HG02759 (cell line): ENCODE results near the gene PPFIA1.
"Not testable (repeated sequence)": the region's sequence is repeated elsewhere in the genome, so short reads cannot be mapped to it uniquely, and the experiment has no call there.

ENCODE experiments used
- ATAC-seq: cut with Tn5 transposase; IDR thresholded peaks from one replicate; pipeline ENCODE4 v1.9.1; 2021; ENCODE audit warnings: mild to moderate bottlenecking, moderate library complexity; ENCODE audit not compliant: unreplicated experiment

Gene PPFIA1

GRCh38 chr11:70319396-70320076, 49.0 kb downstream of the PPFIA1 start:
- ATAC-seq = no peak

DNA sequence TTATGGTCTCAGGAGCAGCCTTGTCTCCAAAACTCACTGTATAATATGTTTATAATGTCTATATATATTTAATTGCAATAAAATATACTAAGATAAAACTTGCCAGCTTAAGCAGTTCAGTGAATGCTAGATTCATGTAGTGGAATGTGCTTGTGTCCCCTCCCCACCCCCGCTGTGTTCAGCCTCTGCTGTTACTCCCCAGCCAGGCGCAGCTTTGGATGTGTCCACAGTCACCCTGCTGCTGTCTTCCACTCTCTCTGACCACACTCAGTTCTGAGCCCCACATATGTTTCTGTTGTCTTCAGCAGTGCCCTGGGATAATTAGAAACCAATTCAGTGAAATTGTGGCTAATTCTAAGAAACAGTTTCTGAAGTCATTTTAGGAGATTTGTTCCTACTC, 52.2 kb downstream of the PPFIA1 start:
- ATAC-seq = no peak

DNA sequence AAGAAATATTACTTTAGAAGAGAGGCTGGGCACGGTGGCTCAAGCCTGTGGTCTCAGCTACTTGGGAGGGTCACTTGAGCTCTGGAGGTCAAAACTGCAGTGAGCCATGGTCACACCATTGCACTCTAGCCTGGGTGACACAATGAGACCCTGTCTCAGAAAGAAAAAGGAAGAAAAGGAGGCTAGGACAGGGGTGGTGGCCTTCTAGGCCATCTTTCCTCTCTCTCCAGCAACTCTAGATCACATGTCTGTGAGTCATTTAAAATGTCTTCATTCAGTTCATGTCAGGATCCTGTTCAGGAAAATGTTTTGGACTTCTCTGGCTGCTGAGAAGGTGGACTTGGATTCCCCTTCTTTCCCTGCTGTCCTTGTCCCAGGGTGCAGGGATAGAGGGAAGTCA, 53.3 kb downstream of the PPFIA1 start:
- no peak for ATAC-seq

DNA sequence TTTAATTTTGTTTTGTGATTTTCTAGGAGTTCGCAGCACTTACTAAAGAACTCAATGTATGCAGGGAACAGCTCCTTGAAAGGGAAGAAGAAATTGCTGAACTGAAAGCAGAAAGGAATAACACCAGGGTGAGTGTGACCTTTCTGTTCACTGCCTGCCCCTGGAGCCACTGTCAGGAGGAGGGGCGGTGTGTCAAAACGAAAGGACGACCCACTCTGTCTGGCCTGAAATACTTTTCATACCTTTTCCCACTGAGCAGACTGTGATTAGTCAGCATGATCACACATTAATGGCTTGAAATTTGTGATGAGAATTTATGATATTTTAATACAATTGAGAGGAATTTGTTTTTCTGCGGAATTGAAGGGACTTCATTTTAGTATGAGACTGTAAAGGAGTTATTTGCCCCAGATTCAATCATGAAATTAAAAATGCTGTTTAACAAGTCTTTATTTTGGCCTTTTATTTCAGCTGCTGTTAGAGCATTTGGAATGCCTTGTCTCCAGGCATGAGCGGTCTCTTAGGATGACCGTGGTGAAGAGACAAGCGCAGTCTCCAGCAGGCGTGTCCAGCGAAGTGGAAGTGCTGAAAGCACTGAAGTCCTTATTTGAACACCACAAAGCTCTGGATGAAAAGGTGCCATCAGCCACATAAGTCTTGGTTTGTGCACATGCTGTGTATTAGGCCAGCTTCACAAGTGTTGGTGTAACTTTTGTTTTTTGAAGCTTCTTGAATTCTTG, 54.1 kb downstream of the PPFIA1 start:
- no peak for ATAC-seq

DNA sequence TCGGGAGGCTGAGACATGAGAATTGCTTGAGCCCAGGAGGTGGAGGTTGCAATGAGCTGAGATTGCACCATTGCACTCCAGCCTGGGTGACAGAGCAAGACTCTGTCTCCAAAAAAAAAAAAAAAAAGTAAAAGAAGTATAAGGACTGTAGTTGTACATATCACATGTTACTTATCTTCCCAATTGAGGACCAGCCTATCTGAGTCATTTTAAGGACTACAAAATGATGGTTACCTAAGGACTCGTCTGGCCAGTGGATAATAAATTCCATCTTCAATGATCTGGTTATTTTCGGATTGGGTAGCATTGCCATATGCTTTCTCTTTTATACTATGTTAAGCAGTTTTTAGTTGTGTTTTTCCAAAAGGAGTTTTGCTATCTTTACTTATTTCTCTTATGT, 55.3 kb downstream of the PPFIA1 start:
- no peak for ATAC-seq

DNA sequence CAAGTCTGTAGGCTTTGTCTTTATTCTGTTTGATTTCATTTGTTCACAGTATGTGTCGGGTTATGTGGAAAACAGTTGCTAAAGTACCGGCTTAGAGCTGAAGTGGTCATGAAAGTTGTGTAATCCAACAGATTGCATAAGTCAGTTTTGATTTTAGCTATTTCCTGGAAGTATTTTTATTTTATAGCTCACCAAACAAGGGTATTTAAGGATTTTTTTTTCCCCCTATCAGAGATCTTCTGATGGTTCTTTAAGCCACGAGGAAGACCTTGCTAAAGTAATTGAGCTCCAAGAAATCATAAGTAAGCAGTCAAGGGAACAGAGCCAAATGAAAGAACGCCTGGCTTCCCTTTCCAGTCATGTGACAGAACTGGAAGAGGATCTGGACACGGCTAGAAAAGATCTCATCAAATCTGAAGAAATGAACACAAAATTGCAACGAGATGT, 55.9 kb downstream of the PPFIA1 start:
- ATAC-seq = no peak

DNA sequence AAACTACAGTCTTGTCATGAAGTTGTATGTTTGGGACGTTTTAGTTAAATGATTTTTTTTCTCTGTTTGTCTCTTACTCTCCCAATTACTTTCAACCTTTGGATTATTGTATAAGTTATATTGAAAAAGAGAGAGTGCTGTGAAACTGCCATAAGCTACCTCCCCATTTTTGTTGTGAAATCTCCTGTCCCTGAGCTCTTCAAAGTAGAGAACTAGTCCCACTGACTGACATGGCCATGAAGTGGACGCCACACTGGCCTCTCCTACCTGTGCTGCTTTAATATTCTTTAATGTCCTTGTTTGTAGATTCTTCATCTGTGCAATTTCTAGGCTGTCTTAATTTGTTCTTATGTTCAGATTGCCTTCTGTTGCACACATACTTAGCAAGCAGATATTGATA, 56.3 kb downstream of the PPFIA1 start:
- no peak for ATAC-seq

DNA sequence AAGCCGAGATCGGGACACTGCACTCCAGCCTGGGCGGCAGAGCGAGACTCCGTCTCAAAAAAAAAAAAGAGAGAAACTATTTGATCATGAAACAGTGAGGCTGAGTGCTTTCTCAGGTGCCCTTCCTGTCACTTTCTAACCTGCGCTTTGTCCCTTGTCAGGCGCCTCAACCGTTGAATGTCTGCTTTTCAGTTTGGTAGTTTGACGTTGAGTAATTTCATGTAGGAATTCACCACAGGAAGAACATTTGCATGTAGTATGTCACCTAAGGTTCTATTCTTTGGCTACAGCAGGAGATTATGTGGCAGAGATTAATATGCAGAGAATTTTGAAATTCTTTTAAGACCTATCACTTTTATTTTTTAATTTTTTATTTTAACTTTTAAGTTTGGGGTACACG, 57.2 kb downstream of the PPFIA1 start:
- ATAC-seq = no peak

DNA sequence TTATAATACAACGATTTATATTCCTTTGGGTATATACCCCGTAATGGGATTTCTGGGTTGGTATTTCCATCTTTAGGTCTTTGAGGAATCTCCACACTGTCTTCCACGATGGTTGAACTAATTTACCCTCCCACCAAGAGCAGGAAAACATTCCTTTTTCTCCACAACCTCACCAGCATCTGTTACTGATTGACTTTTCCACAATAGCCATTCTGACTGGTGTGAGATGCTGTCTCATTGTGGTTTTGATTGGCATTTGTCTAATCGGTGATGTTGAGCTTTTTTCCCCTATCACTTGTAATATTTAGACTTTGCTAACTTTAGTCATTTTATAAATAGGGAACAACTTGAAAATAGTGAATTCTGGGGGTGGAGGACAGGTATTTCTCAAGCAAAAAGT, 58.1 kb downstream of the PPFIA1 start:
- ATAC-seq = no peak

DNA sequence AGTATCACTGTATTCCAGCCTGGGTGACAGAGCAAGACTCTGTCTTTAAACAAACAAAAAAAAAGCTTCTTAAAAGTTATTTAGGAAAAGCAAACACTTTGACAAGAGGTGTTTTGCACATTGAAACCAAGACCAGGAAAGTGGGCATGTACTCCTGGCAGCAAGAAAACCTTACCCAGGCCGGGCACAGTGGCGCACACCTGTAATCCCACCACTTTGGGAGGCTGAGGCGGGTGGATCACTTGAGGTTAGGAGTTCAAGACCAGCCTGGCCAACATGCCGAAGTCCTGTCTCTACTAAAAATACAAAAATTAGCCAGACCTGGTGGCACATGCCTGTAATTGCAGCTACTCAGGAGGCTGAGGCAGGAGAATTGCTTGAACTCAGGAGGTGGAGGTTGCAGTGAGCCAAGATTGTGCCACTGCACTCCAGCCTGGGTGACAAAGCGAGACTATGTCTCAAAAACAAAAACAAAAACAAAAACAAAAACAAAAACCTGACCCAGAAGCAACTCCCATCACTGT, 60.9 kb downstream of the PPFIA1 start:
- ATAC-seq = not testable (repeated sequence)

GRCh38 chr11:70331901-70332300, 61.4 kb downstream of the PPFIA1 start:
- ATAC-seq = no peak

DNA sequence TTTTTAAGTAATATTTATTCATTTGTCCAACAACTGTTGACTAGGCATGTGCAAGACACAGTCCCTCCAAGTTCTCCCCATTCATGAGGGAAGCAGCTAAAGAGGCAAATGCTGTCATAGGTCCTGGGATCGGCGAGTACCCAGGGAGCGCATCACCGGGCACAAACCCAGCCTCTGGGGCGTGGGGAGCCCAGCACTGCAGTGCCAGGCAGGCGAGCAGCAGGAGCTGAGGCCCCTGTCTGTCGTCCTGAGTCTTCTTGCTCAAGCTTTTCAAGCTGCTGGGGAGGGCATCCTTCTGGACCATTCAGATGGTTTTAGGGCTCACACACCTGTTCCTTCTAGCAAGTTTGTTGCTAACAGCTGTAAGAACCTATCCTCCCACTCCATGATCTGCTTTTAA, 62.1 kb downstream of the PPFIA1 start:
- ATAC-seq = no peak

- no peak for ATAC-seq
Observed at GRCh38 chr11:70333261-70333660, 62.8 kb downstream of the PPFIA1 start.

- no peak for ATAC-seq
Observed at GRCh38 chr11:70334351-70334995, 64.0 kb downstream of the PPFIA1 start.

DNA sequence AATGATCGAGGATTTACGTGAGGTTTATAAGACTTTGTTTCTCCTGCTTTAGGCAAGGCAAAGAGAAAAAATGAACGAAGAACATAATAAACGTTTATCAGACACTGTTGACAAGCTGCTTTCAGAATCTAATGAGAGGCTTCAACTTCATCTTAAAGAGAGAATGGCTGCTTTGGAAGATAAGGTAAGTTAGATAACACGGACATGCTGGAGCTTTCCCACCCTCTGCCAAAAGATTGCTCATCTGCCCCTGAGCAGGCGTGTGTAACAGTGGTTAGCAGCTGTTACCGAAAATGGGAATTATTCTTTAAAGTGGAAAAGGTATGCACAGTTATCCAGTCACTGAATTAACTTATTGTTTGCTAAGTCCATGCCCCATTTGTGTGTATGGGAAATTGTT, 65.0 kb downstream of the PPFIA1 start:
- no peak for ATAC-seq

DNA sequence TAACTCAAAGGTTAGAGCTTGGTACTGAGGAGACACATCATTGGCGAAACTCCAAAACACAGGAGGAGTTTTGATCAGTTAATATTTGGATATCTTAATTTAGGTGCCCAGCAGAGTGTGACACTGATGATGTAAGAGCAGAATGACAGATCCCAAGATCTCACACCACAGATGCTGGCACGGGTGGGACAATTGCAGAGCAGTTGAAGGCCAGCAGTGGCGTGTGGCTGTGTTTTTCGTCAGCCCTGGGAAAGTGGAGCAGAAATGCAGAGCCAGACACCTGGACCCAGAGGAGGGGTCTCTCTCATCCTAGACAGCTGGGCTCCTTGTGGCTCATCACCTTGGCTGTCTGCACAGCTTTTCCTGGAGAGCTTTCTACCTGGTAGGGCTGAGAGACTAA, 68.1 kb downstream of the PPFIA1 start:
- no peak for ATAC-seq

- no peak for ATAC-seq
Observed at GRCh38 chr11:70339066-70339465, 68.6 kb downstream of the PPFIA1 start.

DNA sequence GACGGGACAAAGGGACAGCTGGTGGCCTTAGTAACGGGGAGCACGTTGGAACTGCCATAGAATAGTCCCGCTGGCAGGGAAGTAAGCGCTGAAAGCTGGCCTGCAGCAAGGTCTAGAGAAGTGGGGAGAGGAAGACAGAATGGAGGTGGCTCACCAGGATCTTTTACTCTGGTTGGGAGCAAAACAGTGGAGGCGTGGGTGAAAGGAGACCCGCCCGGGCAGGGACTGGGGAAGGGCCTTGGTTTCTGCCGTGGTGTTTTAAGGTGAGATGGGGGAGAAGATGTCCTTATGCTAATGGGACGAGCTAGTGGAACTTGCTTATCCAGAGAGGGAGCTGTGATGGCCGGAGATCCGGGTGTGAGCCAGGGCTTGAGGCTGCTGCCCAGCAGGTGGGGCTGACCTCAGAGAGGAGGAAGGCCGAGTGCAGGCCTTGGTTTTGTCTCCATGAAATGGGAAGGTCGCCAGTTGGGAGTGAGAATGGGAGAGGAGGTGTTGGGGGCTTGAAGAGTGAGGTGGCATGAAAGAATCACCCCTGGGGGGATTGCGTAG, 71.5 kb downstream of the PPFIA1 start:
- ATAC-seq = no peak

- no peak for ATAC-seq
Observed at GRCh38 chr11:70343636-70344035, 73.1 kb downstream of the PPFIA1 start.

GRCh38 chr11:70348191-70348590, 77.7 kb downstream of the PPFIA1 start:
- no peak for ATAC-seq

- ATAC-seq = no peak
Observed at GRCh38 chr11:70348608-70349007, 78.1 kb downstream of the PPFIA1 start.

GRCh38 chr11:70351646-70352045, 81.2 kb downstream of the PPFIA1 start:
- no peak for ATAC-seq
